ENCODE results near the gene DYNC1I2.

DYNC1I2 gene

GRCh38 chr2:171687287-171688128, at the start of gene DYNC1I2:
Gene DYNC1I2, plus strand, starts transcription at chr2:171687469. Its CDS starts 2,687 bp downstream, at chr2:171690156.
- peak; percentile 93 for DNase-seq

GRCh38 chr2:171651667-171652415, 35.4 kb upstream of the DYNC1I2 start:
- DNase-seq = no peak

GRCh38 chr2:171652416-171652785, 34.9 kb upstream of the DYNC1I2 start:
- no peak for DNase-seq

GRCh38 chr2:171655586-171655985, 31.7 kb upstream of the DYNC1I2 start:
- no peak for DNase-seq

GRCh38 chr2:171667041-171667440, 20.2 kb upstream of the DYNC1I2 start:
- no peak for DNase-seq

- DNase-seq = no peak
Observed at GRCh38 chr2:171668183-171668582, 19.1 kb upstream of the DYNC1I2 start.

- no peak for DNase-seq
Observed at GRCh38 chr2:171669121-171669520, 18.1 kb upstream of the DYNC1I2 start.

GRCh38 chr2:171670655-171671054, 16.6 kb upstream of the DYNC1I2 start:
- no peak for DNase-seq

- no peak for DNase-seq
Observed at GRCh38 chr2:171671867-171672266, 15.4 kb upstream of the DYNC1I2 start.

- DNase-seq = no peak
Observed at GRCh38 chr2:171673905-171674304, 13.4 kb upstream of the DYNC1I2 start.

GRCh38 chr2:171675810-171676345, 11.4 kb upstream of the DYNC1I2 start:
- DNase-seq = no peak

- DNase-seq = no peak
Observed at GRCh38 chr2:171678619-171679018, 8.7 kb upstream of the DYNC1I2 start.

GRCh38 chr2:171688129-171688465, 828 bp downstream of the DYNC1I2 start:
- no peak for DNase-seq

GRCh38 chr2:171692331-171692730, 5.1 kb downstream of the DYNC1I2 start:
- DNase-seq = no peak

GRCh38 chr2:171702781-171703556, 15.7 kb downstream of the DYNC1I2 start:
- no peak for DNase-seq

- peak; percentile 26 for DNase-seq
Observed at GRCh38 chr2:171703574-171704347, 16.5 kb downstream of the DYNC1I2 start.

GRCh38 chr2:171706152-171706803, 19.0 kb downstream of the DYNC1I2 start:
- DNase-seq = peak; percentile 35

GRCh38 chr2:171707752-171708151, 20.5 kb downstream of the DYNC1I2 start:
- DNase-seq = no peak

GRCh38 chr2:171709011-171709685, 21.9 kb downstream of the DYNC1I2 start:
- no peak for DNase-seq

GRCh38 chr2:171711351-171711750, 24.1 kb downstream of the DYNC1I2 start:
- no peak for DNase-seq

- DNase-seq = no peak
Observed at GRCh38 chr2:171712051-171712450, 24.8 kb downstream of the DYNC1I2 start.
